ENCODE results near the gene RFC1. TPM values are rescaled to one million over a fixed set of nuclear protein-coding genes. Genes with fewer than 3 reads are reported as not detected.
"Not testable (repeated sequence)": the region's sequence is repeated elsewhere in the genome, so short reads cannot be mapped to it uniquely, and the experiment has no call there.

The RFC1 gene
- total and polyA plus RNA-seq, 4 donors = 44.8 to 159 (median 54.5) TPM

GRCh38 chr4:39292433-39292832, 73.7 kb downstream of the RFC1 start:
- H3K4me1 ChIP-seq (ENCODE audit: control insufficient read depth, insufficient read depth, low read length); H3K4me3 ChIP-seq (ENCODE audit: low read depth, low read length); DNase-seq (ENCODE audit: low read depth in 4 of 6, low spot score in 6 of 6); H3K27ac ChIP-seq (ENCODE audit: low read depth, low read length); H3K9me3 ChIP-seq (ENCODE audit: control insufficient read depth, insufficient read depth, low read length); H3K27me3 ChIP-seq (ENCODE audit: control insufficient read depth, insufficient read depth, low read length): not testable (repeated sequence)
- H3K36me3 ChIP-seq (ENCODE audit: control insufficient read depth, insufficient read depth, low read length) = peaks cover 15% of the 10 kb centered on the region
- 100% methylated on average over 2 of the region's 5 CpGs for WGBS (ENCODE audit: insufficient coverage)

DNA sequence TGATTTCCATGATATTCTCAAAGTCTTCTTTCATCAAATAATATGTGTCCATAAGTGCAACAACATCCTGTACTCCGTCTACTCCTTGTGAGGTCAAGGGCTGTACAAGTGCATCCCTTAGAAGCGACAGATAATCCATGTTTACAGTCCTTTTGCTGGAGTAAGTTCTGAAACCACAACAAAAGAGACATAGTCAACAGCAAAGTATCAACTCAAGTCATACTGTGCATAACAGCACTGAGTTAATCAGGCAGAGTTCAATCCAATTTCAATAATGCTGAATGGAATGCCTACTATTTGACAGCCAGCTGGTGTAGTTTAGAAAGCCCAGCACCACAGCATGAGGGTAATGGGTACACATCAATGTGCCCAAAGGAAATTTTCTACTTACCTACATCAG, 74.5 kb downstream of the RFC1 start:
- Histone ChIP-seq H3K4me1 (ENCODE audit: control insufficient read depth, insufficient read depth, low read length) (no peaks in the 10 kb centered on the region), H3K9me3 (ENCODE audit: control insufficient read depth, insufficient read depth, low read length) (no peaks in the 10 kb centered on the region), H3K27me3 (ENCODE audit: control insufficient read depth, insufficient read depth, low read length) (no peaks in the 10 kb centered on the region), H3K36me3 (ENCODE audit: control insufficient read depth, insufficient read depth, low read length) (peaks cover 15% of the 10 kb centered on the region), H3K4me3 (ENCODE audit: low read depth, low read length) (no peak overlapping the region), H3K27ac (ENCODE audit: low read depth, low read length) (no peak overlapping the region)
- WGBS (ENCODE audit: insufficient coverage) = 100% methylated on average over 1 of the region's 2 CpGs
- DNase-seq (ENCODE audit: low read depth in 4 of 6, low spot score in 6 of 6) = no peak

GRCh38 chr4:39287223-39287622, 78.9 kb downstream of the RFC1 start:
- H3K27me3 ChIP-seq (ENCODE audit: control insufficient read depth, insufficient read depth, low read length) = no peaks in the 10 kb centered on the region
- peaks cover 12% of the 10 kb centered on the region for H3K36me3 ChIP-seq (ENCODE audit: control insufficient read depth, insufficient read depth, low read length)
- H3K9me3 ChIP-seq (ENCODE audit: control insufficient read depth, insufficient read depth, low read length) = no peaks in the 10 kb centered on the region
- no peak overlapping the region for H3K4me3 ChIP-seq (ENCODE audit: low read depth, low read length)
- DNase-seq (ENCODE audit: low read depth in 4 of 6, low spot score in 6 of 6) = no peak
- WGBS (ENCODE audit: insufficient coverage) = 100% methylated on average over 1 of the region's 4 CpGs
- H3K27ac ChIP-seq (ENCODE audit: low read depth, low read length) = no peak overlapping the region
- H3K4me1 ChIP-seq (ENCODE audit: control insufficient read depth, insufficient read depth, low read length) = no peaks in the 10 kb centered on the region

GRCh38 chr4:39286263-39286662, 79.9 kb downstream of the RFC1 start:
- no peak overlapping the region for H3K4me3 ChIP-seq (ENCODE audit: low read depth, low read length)
- WGBS (ENCODE audit: insufficient coverage) = 100% methylated on average over 1 of the region's 2 CpGs
- no peaks in the 10 kb centered on the region for H3K4me1 ChIP-seq (ENCODE audit: control insufficient read depth, insufficient read depth, low read length)
- no peak for DNase-seq (ENCODE audit: low read depth in 4 of 6, low spot score in 6 of 6)
- peaks cover 14% of the 10 kb centered on the region for H3K36me3 ChIP-seq (ENCODE audit: control insufficient read depth, insufficient read depth, low read length)
- H3K27ac ChIP-seq (ENCODE audit: low read depth, low read length) = no peak overlapping the region
- H3K27me3 ChIP-seq (ENCODE audit: control insufficient read depth, insufficient read depth, low read length) = no peaks in the 10 kb centered on the region
- peaks cover 4% of the 10 kb centered on the region for H3K9me3 ChIP-seq (ENCODE audit: control insufficient read depth, insufficient read depth, low read length)

- Histone ChIP-seq H3K4me3 (ENCODE audit: low read depth, low read length) (no peak overlapping the region), H3K4me1 (ENCODE audit: control insufficient read depth, insufficient read depth, low read length) (no peaks in the 10 kb centered on the region), H3K27ac (ENCODE audit: low read depth, low read length) (no peak overlapping the region), H3K36me3 (ENCODE audit: control insufficient read depth, insufficient read depth, low read length) (peaks cover 14% of the 10 kb centered on the region), H3K9me3 (ENCODE audit: control insufficient read depth, insufficient read depth, low read length) (peaks cover 4% of the 10 kb centered on the region), H3K27me3 (ENCODE audit: control insufficient read depth, insufficient read depth, low read length) (no peaks in the 10 kb centered on the region)
- 80% methylated on average over 1 of the region's 2 CpGs for WGBS (ENCODE audit: insufficient coverage)
- no peak for DNase-seq (ENCODE audit: low read depth in 4 of 6, low spot score in 6 of 6)
Measured at GRCh38 chr4:39285853-39286252, 80.3 kb downstream of the RFC1 start.

GRCh38 chr4:39285111-39285795, 80.9 kb downstream of the RFC1 start:
- Histone ChIP-seq H3K36me3 (ENCODE audit: control insufficient read depth, insufficient read depth, low read length) (peaks cover 13% of the 10 kb centered on the region), H3K9me3 (ENCODE audit: control insufficient read depth, insufficient read depth, low read length) (peaks cover 4% of the 10 kb centered on the region), H3K4me1 (ENCODE audit: control insufficient read depth, insufficient read depth, low read length) (no peaks in the 10 kb centered on the region), H3K27ac (ENCODE audit: low read depth, low read length) (no peak overlapping the region), H3K27me3 (ENCODE audit: control insufficient read depth, insufficient read depth, low read length) (no peaks in the 10 kb centered on the region), H3K4me3 (ENCODE audit: low read depth, low read length) (no peak overlapping the region)
- no peak for DNase-seq (ENCODE audit: low read depth in 4 of 6, low spot score in 6 of 6)
- WGBS (ENCODE audit: insufficient coverage) = no CpG with 5 or more reads among the region's 7 CpGs

GRCh38 chr4:39280770-39281169, 85.4 kb downstream of the RFC1 start:
- Histone ChIP-seq H3K27ac (ENCODE audit: low read depth, low read length) (no peak overlapping the region), H3K9me3 (ENCODE audit: control insufficient read depth, insufficient read depth, low read length) (peaks cover 4% of the 10 kb centered on the region), H3K4me3 (ENCODE audit: low read depth, low read length) (no peak overlapping the region), H3K4me1 (ENCODE audit: control insufficient read depth, insufficient read depth, low read length) (no peaks in the 10 kb centered on the region), H3K36me3 (ENCODE audit: control insufficient read depth, insufficient read depth, low read length) (peaks cover 38% of the 10 kb centered on the region), H3K27me3 (ENCODE audit: control insufficient read depth, insufficient read depth, low read length) (no peaks in the 10 kb centered on the region)
- no peak for DNase-seq (ENCODE audit: low read depth in 4 of 6, low spot score in 6 of 6)
- WGBS (ENCODE audit: insufficient coverage) = no CpG with 5 or more reads among the region's 2 CpGs

GRCh38 chr4:39279416-39279815, 86.7 kb downstream of the RFC1 start:
- WGBS (ENCODE audit: insufficient coverage) = 82% methylated on average over 5 of the region's 5 CpGs
- H3K36me3 ChIP-seq (ENCODE audit: control insufficient read depth, insufficient read depth, low read length) = peaks cover 48% of the 10 kb centered on the region
- H3K9me3 ChIP-seq (ENCODE audit: control insufficient read depth, insufficient read depth, low read length) = peaks cover 4% of the 10 kb centered on the region
- no peak for DNase-seq (ENCODE audit: low read depth in 4 of 6, low spot score in 6 of 6)
- H3K27ac ChIP-seq (ENCODE audit: low read depth, low read length) = no peak overlapping the region
- H3K4me3 ChIP-seq (ENCODE audit: low read depth, low read length) = no peak overlapping the region
- H3K4me1 ChIP-seq (ENCODE audit: control insufficient read depth, insufficient read depth, low read length) = no peaks in the 10 kb centered on the region
- no peaks in the 10 kb centered on the region for H3K27me3 ChIP-seq (ENCODE audit: control insufficient read depth, insufficient read depth, low read length)

DNA sequence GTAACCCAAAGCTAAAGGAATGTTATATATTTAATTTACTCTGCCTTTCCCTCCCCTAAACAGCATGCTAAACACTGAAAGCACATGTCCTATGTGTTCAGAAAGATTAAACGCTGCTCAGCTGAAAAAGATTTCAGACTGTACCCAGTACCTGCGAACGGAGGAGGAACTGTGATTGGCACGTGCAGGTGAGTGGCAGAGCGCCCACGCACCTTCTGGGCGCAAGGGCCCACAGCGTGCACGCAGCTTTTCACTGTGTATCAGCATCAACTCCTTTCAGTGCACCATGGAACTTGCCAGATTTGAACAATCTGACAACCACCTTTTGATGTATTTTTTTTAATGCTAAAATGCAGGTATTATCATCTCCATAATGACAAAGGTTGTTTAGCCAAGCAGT, 87.7 kb downstream of the RFC1 start:
- H3K4me1 ChIP-seq (ENCODE audit: control insufficient read depth, insufficient read depth, low read length) = no peaks in the 10 kb centered on the region
- peaks cover 48% of the 10 kb centered on the region for H3K36me3 ChIP-seq (ENCODE audit: control insufficient read depth, insufficient read depth, low read length)
- WGBS (ENCODE audit: insufficient coverage) = 95% methylated on average over 8 of the region's 9 CpGs
- no peaks in the 10 kb centered on the region for H3K27me3 ChIP-seq (ENCODE audit: control insufficient read depth, insufficient read depth, low read length)
- H3K9me3 ChIP-seq (ENCODE audit: control insufficient read depth, insufficient read depth, low read length) = peaks cover 4% of the 10 kb centered on the region
- H3K27ac ChIP-seq (ENCODE audit: low read depth, low read length) = no peak overlapping the region
- no peak for DNase-seq (ENCODE audit: low read depth in 4 of 6, low spot score in 6 of 6)
- H3K4me3 ChIP-seq (ENCODE audit: low read depth, low read length) = no peak overlapping the region

GRCh38 chr4:39277661-39278060, 88.5 kb downstream of the RFC1 start:
- H3K4me1 ChIP-seq (ENCODE audit: control insufficient read depth, insufficient read depth, low read length); H3K27ac ChIP-seq (ENCODE audit: low read depth, low read length); DNase-seq (ENCODE audit: low read depth in 4 of 6, low spot score in 6 of 6); H3K9me3 ChIP-seq (ENCODE audit: control insufficient read depth, insufficient read depth, low read length); H3K4me3 ChIP-seq (ENCODE audit: low read depth, low read length); H3K27me3 ChIP-seq (ENCODE audit: control insufficient read depth, insufficient read depth, low read length): not testable (repeated sequence)
- 96% methylated on average over 5 of the region's 6 CpGs for WGBS (ENCODE audit: insufficient coverage)
- peaks cover 56% of the 10 kb centered on the region for H3K36me3 ChIP-seq (ENCODE audit: control insufficient read depth, insufficient read depth, low read length)
